ENCODE data around the gene SLC25A11.

DNA sequence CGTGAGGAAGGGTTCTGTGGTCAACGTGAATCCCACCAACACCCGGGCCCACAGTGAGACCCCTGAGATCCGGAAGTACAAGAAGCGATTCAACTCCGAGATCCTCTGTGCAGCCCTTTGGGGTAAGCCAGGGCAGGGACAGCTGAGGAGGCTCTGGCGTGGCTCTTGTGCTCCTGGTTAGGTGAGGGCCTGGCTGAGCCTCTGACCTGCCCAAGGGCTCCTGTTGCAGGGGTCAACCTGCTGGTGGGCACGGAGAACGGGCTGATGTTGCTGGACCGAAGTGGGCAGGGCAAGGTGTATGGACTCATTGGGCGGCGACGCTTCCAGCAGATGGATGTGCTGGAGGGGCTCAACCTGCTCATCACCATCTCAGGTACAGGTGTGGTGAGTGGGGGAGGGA, 44.7 kb downstream of the SLC25A11 start:
- TF ChIP-seq, protein P1, sequence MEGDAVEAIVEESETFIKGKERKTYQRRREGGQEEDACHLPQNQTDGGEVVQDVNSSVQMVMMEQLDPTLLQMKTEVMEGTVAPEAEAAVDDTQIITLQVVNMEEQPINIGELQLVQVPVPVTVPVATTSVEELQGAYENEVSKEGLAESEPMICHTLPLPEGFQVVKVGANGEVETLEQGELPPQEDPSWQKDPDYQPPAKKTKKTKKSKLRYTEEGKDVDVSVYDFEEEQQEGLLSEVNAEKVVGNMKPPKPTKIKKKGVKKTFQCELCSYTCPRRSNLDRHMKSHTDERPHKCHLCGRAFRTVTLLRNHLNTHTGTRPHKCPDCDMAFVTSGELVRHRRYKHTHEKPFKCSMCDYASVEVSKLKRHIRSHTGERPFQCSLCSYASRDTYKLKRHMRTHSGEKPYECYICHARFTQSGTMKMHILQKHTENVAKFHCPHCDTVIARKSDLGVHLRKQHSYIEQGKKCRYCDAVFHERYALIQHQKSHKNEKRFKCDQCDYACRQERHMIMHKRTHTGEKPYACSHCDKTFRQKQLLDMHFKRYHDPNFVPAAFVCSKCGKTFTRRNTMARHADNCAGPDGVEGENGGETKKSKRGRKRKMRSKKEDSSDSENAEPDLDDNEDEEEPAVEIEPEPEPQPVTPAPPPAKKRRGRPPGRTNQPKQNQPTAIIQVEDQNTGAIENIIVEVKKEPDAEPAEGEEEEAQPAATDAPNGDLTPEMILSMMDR (IDR thresholded peaks at IDR 0.05; ENCODE audit: insufficient read depth, low read length, poor library complexity, severe bottlenecking), result no peak
- TF ChIP-seq EZH2phosphoT487 (conservative IDR thresholded peaks at IDR 0.05; ENCODE audit: low read length), result no peak
